Measurements from ENCODE around the gene EBP.
A peak's percentile ranks its signal among the peaks of the same experiment; 100 is the strongest.

EBP gene

DNA sequence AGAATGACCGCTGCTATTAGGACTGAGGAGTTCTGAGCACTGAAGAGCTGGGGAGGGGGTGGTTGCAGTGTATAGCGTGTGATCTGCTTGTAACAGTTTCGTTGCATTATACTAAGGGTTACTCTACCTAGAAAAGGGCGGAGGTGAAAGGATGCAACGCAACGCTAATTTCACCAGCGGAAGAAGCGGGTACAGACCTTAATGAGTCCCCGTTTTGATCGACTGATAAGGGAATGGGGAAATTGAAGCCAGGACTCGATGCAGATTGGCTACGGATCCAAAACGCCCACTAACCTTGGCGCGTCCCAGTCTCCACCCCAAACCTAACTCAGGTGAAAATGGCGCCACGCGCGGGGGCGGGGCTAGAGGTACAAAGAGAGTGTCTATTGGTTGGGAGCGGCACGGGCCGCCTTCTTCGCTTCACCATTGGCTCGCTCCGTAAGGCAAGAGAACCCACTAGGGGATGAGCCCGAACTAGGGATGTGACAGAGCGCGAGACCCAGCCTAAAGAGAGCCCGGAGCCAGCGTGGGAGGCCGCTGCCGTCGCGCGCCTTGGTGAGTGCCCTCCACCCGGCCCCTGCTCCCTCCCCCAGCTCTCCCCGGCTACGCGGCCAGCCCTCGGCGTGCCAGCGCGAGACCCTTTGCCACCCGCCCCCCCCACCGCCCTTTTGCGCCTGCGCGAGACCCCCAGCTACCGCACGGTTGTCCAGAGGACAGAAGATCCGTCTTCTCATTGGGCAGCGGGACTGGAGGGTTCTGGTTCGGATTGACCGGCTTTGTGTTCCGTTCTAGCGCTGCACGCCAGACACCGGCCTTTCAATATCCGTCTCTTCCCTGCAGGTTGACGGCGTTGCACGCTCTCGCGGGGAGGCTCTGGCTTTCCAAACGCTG, at the start of gene EBP:
Gene EBP, plus strand, starts transcription at position 456 of the 891 bp plus-strand sequence. CDS start 1,964 bp downstream, outside the sequence.
- peak; percentile 92 for DNase-seq

DNA sequence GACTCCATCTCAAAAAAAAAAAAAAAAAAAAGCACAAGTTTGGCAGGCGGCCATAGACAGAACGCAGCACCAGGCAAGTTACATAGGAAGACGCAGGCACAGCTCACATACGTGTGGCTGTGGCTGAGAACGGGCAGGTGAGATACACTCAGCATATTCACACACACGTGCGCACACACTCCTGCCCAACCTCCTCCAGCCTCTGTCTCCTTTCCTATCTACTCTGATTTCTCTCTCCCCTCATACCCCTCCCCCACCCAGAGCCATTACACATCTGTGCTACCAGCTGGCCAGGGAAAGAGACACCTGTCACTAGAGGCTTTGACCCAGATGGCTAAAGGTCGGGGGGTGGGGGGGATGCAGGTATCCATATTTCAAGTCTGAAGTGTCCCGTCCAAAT, 49.4 kb upstream of the EBP start:
- no peak for DNase-seq

GRCh38 chrX:48472851-48473703, 48.5 kb upstream of the EBP start:
- no peak for DNase-seq

- no peak for DNase-seq
Measured at GRCh38 chrX:48473704-48473990, 48.0 kb upstream of the EBP start.

- DNase-seq: no peak
Measured at GRCh38 chrX:48474127-48474526, 47.5 kb upstream of the EBP start.

DNA sequence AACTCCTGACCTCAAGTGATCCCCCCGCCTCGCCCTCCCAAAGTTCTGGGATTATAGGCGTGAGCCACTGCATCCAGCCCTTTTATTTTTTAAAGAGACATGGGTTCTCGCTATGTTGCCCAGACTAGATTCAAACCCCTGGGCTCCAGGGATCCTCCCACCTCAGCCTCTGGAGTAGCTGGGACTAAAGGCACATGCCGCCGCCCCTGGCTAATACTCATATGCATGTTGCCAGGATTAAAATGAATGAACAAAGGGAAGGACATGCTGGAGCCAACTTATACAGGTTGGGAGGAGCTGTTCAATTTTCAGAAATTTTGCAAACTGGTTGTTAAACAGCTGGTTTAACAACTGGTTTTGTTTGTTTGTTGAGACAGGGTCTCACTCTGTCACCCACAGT, 47.0 kb upstream of the EBP start:
- DNase-seq: no peak

DNA sequence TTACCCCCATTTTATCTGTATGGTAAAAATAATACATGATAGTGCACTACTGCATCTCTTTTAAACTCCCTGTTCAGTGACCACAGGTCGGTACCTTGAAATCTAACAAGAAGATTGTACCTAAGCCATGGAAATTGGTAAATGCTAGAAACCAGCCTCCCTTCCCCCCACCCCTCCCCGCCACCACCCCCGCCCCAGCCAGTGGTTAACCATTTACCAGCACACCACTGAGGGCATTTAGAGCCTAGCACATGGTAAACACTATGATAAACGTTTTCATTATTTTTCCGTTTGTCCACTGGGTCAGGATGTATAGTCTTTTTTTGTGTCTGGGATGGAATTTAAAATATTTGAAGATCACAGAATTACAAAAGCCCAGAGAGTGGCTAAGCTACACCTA, 46.3 kb upstream of the EBP start:
- no peak for DNase-seq

DNA sequence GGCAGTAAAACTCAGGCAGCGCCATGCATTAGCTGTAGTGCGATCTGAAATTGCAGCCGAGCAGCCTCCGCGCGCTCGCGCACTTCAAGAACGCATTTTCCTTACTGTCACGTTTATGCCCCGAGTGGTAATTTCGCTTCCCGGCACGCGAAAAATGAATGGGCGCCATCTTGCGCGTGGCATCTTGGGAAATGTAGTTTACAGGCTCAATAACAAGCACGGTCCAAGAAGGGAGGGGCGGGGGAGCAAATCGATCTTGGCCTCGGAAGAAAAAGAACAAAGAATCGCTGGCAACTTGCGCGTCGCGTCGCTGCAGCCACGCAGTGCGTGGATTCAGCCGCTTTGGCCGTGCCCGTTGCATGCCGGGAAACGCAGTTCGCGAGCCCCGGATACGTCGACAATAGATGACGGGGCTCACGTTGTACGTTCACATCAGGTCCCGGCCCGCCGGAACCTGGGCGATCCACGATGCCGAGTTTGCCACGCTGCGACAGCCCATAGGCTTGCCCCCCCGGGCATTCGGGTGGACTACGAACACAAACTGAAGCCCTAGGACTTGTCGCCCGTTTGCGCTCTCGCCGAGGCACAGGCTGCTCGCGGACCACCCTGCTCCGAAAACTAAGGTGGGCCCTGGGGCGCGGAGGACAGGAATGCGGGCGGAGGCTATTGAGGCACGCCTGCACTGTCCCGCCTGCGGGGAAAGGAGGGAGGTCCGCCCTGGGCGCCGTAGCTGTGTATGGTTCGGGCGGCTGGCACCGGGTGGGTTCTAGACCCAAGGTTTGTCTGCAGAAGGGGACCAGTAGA, 45.6 kb upstream of the EBP start, which contains the start of gene FTSJ1:
Gene FTSJ1, plus strand, starts transcription at position 426 of the 804 bp plus-strand sequence. CDS start 1,849 bp downstream, outside the sequence.
- peak; percentile 94 for DNase-seq

DNA sequence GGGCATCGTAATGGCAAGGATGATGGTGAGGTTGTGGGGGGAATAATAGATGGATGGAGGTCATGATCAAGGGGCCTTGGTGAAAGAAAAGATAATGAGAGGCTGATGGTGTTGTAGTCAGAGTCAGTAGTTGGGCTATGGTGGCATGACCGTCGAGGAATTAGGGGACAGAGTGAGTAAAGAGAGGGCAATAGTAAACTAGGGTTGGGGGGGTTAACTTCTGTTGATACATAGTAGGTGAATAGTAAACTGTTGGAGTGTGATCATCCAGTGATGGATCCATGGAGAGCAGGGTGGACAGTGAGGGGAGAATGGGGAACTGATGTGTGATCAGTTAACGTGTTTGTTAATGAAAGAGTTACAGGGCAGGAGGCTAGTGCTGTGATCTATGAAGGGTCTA, 44.7 kb upstream of the EBP start:
- DNase-seq: no peak

GRCh38 chrX:48477960-48478755, 43.5 kb upstream of the EBP start:
- no peak for DNase-seq

DNA sequence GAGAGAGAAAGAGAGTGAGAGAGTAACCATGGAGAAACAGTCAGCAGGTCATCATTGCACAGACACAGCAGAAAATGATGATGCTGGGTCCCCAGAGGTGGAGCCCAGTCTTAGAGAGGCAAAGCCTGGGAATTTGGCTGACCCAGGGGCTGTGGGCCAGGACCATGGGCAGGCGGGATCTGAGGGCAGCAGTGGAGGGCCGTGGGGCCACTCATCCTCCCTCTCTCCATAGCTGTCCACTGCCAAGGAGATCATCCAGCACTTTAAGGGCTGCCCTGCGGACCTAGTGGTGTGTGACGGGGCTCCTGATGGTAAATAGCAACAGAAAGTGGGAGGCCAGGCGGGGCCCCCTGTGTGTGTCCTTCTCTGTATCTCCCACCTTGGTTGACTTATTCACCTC, 42.8 kb upstream of the EBP start:
- DNase-seq: no peak

- DNase-seq: no peak
Measured at GRCh38 chrX:48480142-48480541, 41.5 kb upstream of the EBP start.

GRCh38 chrX:48480583-48480982, 41.0 kb upstream of the EBP start:
- no peak for DNase-seq

DNA sequence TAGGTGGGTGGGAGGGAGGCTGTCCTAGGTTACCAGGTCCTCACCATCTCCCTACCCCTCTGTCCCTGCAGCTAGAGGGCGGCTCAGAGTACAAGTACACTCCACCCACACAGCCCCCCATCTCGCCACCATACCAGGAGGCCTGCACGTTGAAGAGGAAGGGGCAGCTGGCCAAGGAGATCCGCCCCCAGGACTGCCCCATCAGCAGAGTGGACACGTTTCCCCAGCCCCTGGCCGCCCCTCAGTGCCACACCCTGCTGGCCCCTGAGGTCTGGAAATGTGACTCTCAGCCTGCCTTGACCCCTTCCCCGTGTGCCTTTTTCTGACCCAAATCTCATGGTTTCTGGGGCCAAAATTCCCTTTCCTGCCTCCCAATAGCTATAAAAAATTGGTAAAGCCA, 39.1 kb upstream of the EBP start:
- no peak for DNase-seq

- DNase-seq: peak; percentile 34
Measured at GRCh38 chrX:48487362-48487798, 34.2 kb upstream of the EBP start.

- no peak for DNase-seq
Measured at GRCh38 chrX:48488034-48488433, 33.6 kb upstream of the EBP start.

DNA sequence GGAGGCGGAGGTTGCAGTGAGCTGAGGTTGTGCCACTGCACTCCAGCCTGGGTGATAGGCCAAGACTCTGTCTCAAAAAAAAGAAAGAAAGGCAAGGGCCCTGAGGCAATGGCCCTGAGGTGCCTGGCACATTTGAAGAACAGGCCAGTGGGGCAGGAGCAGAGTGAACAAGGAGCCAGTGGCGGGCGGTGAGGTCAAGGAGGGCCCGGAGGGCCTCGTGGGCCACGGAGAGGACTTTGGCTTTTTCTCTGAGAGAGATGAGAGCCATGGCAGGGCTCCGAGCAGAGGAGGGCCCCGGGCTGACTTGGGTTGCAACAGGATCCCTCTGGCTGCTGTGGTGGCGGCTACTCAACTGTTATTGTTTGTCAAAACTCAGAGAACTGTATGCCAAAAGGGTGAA, 32.3 kb upstream of the EBP start:
- DNase-seq: no peak

GRCh38 chrX:48489892-48490291, 31.7 kb upstream of the EBP start:
- DNase-seq: no peak

DNA sequence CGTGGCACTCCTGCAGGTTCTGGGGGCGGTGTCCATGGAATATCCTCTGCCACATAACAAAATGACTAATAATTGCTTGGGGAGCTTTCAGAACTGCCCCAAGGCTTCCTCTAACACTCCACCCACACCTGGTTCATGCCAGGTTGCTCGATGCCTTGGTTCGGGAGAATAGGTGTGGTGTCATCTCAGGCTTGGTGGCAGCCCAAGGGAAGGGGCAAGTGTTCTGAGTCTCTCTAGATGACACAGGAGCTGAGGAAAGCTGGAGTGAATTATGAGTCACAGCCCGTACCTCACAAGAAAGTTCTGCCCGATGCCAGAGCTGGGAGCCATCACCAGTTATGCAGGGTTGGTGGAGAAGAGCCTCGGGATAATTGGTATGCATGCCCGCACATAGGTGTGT, 30.9 kb upstream of the EBP start:
- DNase-seq: no peak

GRCh38 chrX:48491809-48492208, 29.8 kb upstream of the EBP start:
- no peak for DNase-seq

DNA sequence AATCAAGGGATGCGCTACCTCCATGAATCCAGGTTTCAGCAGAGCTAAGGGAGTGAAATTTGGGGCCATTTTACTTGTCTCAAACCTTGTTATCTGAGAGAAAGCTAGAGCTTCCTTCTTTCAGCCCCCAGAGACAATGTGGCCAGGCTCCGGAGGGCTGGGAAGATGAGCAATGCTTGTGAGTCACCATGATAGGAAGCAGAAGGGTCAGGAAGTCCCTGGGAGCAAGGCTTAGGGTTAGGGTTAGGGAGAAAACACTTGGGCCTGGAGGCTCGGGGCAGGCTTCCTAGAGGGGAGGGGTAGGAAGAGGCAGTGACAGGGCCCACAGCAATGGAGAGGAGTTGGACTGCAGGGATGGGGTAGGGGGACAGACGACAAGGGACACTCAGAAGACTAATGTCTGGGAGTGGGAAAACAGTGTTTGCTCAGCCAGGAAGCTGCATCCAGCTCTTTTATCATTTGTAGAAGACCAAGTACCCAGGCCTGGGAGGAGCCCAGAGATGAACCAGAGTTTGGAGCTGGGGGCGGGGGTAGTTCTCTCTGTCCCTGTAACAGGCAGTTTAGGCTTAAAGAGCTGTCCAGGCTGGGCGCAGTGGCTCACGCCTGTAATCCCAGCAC, 29.2 kb upstream of the EBP start:
- DNase-seq: no peak

DNA sequence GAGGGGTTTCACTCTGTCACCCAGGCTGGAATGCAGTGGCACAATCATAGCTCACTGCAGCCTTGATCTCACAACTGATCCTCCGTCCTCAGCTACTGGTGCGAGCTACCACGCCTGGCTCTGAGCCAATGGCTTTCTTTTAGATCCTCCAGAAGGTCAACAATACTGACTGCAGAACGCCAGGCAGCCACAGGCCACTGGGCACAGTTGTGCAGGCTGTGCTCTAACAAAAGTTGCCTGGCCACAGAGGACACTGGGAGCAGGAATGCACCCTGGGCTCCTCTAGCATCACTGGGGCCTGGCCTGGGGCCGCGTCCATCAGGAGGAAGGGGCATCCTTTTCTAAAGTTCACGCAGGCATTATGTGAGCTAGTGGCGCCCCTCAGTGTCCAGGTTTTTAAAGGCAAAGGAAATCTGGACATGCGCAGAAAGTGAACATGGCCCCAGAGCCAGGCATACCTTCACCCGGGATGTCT, 27.7 kb upstream of the EBP start:
- DNase-seq: no peak

Data from femur (tissue), 1 donor.